CD14-positive monocyte (primary cell): ENCODE measurements around the gene FGF14. TPM values are rescaled to one million over a fixed set of nuclear protein-coding genes. Genes with fewer than 3 reads are reported as not detected.

ENCODE experiments used
- DNase-seq, 3 donors: peaks; one replicate each; pipeline ENCODE4 v3.0.0-alpha.2; 2011 to 2022
- H2AFZ ChIP-seq: 2 replicates; pipeline ENCODE4 v1.6.0; 2012; ENCODE audit warnings: mild to moderate bottlenecking, low read depth, low read length, inconsistent platforms; ENCODE audit not compliant: insufficient read depth, poor library complexity, severe bottlenecking
- H3K27ac ChIP-seq, 2 donors: 1 replicate in 1 of 2; 2 replicates in 1 of 2; pipeline ENCODE4 v1.5.1; 2012 to 2013; ENCODE audit warnings: low read length in 2 of 2, control low read depth in 1 of 2, inconsistent platforms in 1 of 2, low read depth in 1 of 2, mild to moderate bottlenecking in 1 of 2
- H3K27me3 ChIP-seq, 2 donors: one replicate each; pipeline versions ENCODE4 v1.6.0 to v1.6.1; 2011 to 2013; ENCODE audit warnings: low read length in 2 of 2; ENCODE audit not compliant: control insufficient read depth in 2 of 2, insufficient read depth in 2 of 2
- H3K36me3 ChIP-seq, 2 donors: replicated peaks in 1 of 2; 1 replicate in 1 of 2; 2 replicates in 1 of 2; pipeline versions ENCODE4 v1.5.1 to v1.6.1; 2012 to 2013; ENCODE audit warnings: low read length in 2 of 2, control low read depth in 1 of 2, inconsistent platforms in 1 of 2, mild to moderate bottlenecking in 1 of 2; ENCODE audit not compliant: insufficient read depth in 2 of 2, control insufficient read depth in 1 of 2
- H3K4me1 ChIP-seq, 2 donors: 1 replicate in 1 of 2; 2 replicates in 1 of 2; pipeline versions ENCODE4 v1.5.1 to v1.6.1; 2012 to 2013; ENCODE audit warnings: low read length in 2 of 2, control low read depth in 1 of 2, inconsistent platforms in 1 of 2, mild to moderate bottlenecking in 1 of 2, moderate library complexity in 1 of 2; ENCODE audit not compliant: insufficient read depth in 2 of 2, control insufficient read depth in 1 of 2
- H3K4me2 ChIP-seq: replicated peaks from 2 replicates; pipeline ENCODE3; 2012; ENCODE audit warnings: low read length, moderate library complexity, mild to moderate bottlenecking; ENCODE audit not compliant: poor library complexity, severe bottlenecking; ENCODE audit errors: extremely low read depth
- H3K4me3 ChIP-seq, 3 experiments: fragments of 200-600 bp in 1 of 3; sonication (generic) in 1 of 3; replicated peaks in 1 of 3; 1 replicate in 2 of 3; 2 replicates in 1 of 3; pipeline ENCODE4 v1.5.1; 2011 to 2013; ENCODE audit warnings: low read length in 3 of 3, mild to moderate bottlenecking in 3 of 3, control low read depth in 2 of 3, low read depth in 2 of 3, inconsistent platforms in 1 of 3, moderate library complexity in 1 of 3
- H3K79me2 ChIP-seq: 2 replicates; pipeline ENCODE4 v1.6.0; 2012; ENCODE audit warnings: mild to moderate bottlenecking, control low read depth, inconsistent platforms, low read length, moderate library complexity; ENCODE audit not compliant: insufficient read depth
- H3K9ac ChIP-seq: 2 replicates; pipeline ENCODE4 v1.6.0; 2017; ENCODE audit warnings: low read length, mild to moderate bottlenecking; ENCODE audit not compliant: insufficient read depth, poor library complexity, severe bottlenecking
- H3K9me3 ChIP-seq, 2 donors: replicated peaks in 1 of 2; 1 replicate in 1 of 2; 2 replicates in 1 of 2; pipeline versions ENCODE4 v1.5.1 to v1.6.1; 2012 to 2013; ENCODE audit warnings: low read length in 2 of 2, control low read depth in 1 of 2; ENCODE audit not compliant: control insufficient read depth in 1 of 2, insufficient read depth in 1 of 2
- H4K20me1 ChIP-seq: 2 replicates; pipeline ENCODE4 v1.6.0; 2012; ENCODE audit warnings: mild to moderate bottlenecking, low read length, control low read depth, moderate library complexity; ENCODE audit not compliant: insufficient read depth
- H3K27ac Mint-ChIP-seq, 7 donors: one replicate each; pipeline ENCODE4 v1.8.0; 2020; ENCODE audit warnings: mild to moderate bottlenecking in 7 of 7, mixed read lengths in 7 of 7, moderate library complexity in 6 of 7, inconsistent platforms in 2 of 7
- H3K27me3 Mint-ChIP-seq, 3 donors: one replicate each; pipeline ENCODE4 v1.8.0; 2021 to 2022; ENCODE audit warnings: low read depth in 3 of 3, mild to moderate bottlenecking in 3 of 3, mixed read lengths in 3 of 3, moderate library complexity in 3 of 3, inconsistent platforms in 1 of 3
- H3K36me3 Mint-ChIP-seq, 2 donors: one replicate each; pipeline ENCODE4 v1.8.0; 2020; ENCODE audit warnings: mixed read lengths in 2 of 2, inconsistent platforms in 1 of 2, mild to moderate bottlenecking in 1 of 2
- H3K4me1 Mint-ChIP-seq: one replicate; pipeline ENCODE4 v1.8.0; 2020; ENCODE audit warnings: mild to moderate bottlenecking, mixed read lengths
- H3K4me3 Mint-ChIP-seq, 2 donors: one replicate each; pipeline ENCODE4 v1.8.0; 2020; ENCODE audit warnings: mild to moderate bottlenecking in 2 of 2, mixed read lengths in 2 of 2, moderate library complexity in 1 of 2
- H3K9me3 Mint-ChIP-seq, 7 donors: one replicate each; pipeline ENCODE4 v1.8.0; 2020 to 2022; ENCODE audit warnings: mixed read lengths in 7 of 7, mild to moderate bottlenecking in 6 of 7, moderate library complexity in 6 of 7, inconsistent platforms in 2 of 7
- WGBS: methylation state at CpG from one replicate; pipeline ENCODE4 v1.1.5; 2013; ENCODE audit warnings: missing lambda C conversion rate; ENCODE audit not compliant: insufficient coverage; 5-methylcytosine and 5-hydroxymethylcytosine counted together
- intact Hi-C, 2 donors: fragments of 100-400 bp; cut with micrococcal nuclease; formaldehyde crosslinking; loops; one replicate each; pipeline versions ENCODE4 v1.15.0 to v1.15.1; 2023
- polyA plus RNA-seq, 3 donors: library from polyadenylated mRNA; depleted of rRNA in 1 of 3; unstranded in 2 of 3; stranded (reverse) in 1 of 3; fragments of 300-500 nt in 2 of 3; fragments of >200 nt in 1 of 3; fragmentation: Illumina TruSeq in 2 of 3; gene quantifications; 1 replicate in 2 of 3; 2 replicates in 1 of 3; pipeline ENCODE4 v1.2.3, GENCODE V29; 2012 to 2021
- TF ChIP-seq, protein P1 (sequence below): fragments of 200-600 bp; IDR thresholded peaks from one replicate; pipeline ENCODE4 v1.8.0; 2022; ENCODE audit warnings: antibody characterized with exemption, mild to moderate bottlenecking

FGF14 gene
- polyA plus RNA-seq, 3 donors: not detected

GRCh38 chr13:101959016-101959415 lies 442.8 kb downstream of the FGF14 start:
- Mint-ChIP-seq H3K36me3 (no peaks in the 10 kb centered on the region), H3K27ac (no peak overlapping the region), H3K4me1 (no peaks in the 10 kb centered on the region), H3K4me3 (no peak overlapping the region), H3K9me3 (peaks cover 0 to 3% (median 2%) of the 10 kb centered on the region in 7 donors), H3K27me3 (no peaks in the 10 kb centered on the region)
- DNase-seq: no peak
- no peaks in the 10 kb centered on the region for H3K27me3 ChIP-seq
- H3K4me2 ChIP-seq: no peak overlapping the region
- intact Hi-C loops: no loop called here
- H4K20me1 ChIP-seq: no peaks in the 10 kb centered on the region
- no peak overlapping the region for H3K9ac ChIP-seq
- no peaks in the 10 kb centered on the region for H3K79me2 ChIP-seq
- H3K36me3 ChIP-seq: no peaks in the 10 kb centered on the region
- no peaks in the 10 kb centered on the region for H3K9me3 ChIP-seq
- TF ChIP-seq, protein P1, sequence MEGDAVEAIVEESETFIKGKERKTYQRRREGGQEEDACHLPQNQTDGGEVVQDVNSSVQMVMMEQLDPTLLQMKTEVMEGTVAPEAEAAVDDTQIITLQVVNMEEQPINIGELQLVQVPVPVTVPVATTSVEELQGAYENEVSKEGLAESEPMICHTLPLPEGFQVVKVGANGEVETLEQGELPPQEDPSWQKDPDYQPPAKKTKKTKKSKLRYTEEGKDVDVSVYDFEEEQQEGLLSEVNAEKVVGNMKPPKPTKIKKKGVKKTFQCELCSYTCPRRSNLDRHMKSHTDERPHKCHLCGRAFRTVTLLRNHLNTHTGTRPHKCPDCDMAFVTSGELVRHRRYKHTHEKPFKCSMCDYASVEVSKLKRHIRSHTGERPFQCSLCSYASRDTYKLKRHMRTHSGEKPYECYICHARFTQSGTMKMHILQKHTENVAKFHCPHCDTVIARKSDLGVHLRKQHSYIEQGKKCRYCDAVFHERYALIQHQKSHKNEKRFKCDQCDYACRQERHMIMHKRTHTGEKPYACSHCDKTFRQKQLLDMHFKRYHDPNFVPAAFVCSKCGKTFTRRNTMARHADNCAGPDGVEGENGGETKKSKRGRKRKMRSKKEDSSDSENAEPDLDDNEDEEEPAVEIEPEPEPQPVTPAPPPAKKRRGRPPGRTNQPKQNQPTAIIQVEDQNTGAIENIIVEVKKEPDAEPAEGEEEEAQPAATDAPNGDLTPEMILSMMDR: no peak
- no peak overlapping the region for H3K27ac ChIP-seq
- no peak overlapping the region for H2AFZ ChIP-seq
- WGBS: no CpG with 5 or more reads among the region's 5 CpGs
- H3K4me3 ChIP-seq: no peak overlapping the region
- no peaks in the 10 kb centered on the region for H3K4me1 ChIP-seq

- no peaks in the 10 kb centered on the region for H3K27me3 ChIP-seq
- H3K4me2 ChIP-seq: no peak overlapping the region
- no peak overlapping the region for H3K9ac ChIP-seq
- no peaks in the 10 kb centered on the region for H3K27me3 Mint-ChIP-seq
- no peaks in the 10 kb centered on the region for H3K4me1 Mint-ChIP-seq
- H3K36me3 Mint-ChIP-seq: no peaks in the 10 kb centered on the region
- H3K27ac Mint-ChIP-seq: no peak overlapping the region
- H3K9me3 Mint-ChIP-seq: peaks cover 0 to 5% (median 0%) of the 10 kb centered on the region in 7 donors
- intact Hi-C loops: no loop called here
- H3K79me2 ChIP-seq: no peaks in the 10 kb centered on the region
- H2AFZ ChIP-seq: no peak overlapping the region
- H3K36me3 ChIP-seq: no peaks in the 10 kb centered on the region
- no peaks in the 10 kb centered on the region for H3K9me3 ChIP-seq
- H4K20me1 ChIP-seq: no peaks in the 10 kb centered on the region
- H3K27ac ChIP-seq: no peak overlapping the region
- no peaks in the 10 kb centered on the region for H3K4me1 ChIP-seq
- DNase-seq: no peak
- no peak overlapping the region for H3K4me3 Mint-ChIP-seq
- TF ChIP-seq, protein P1: no peak
- whole genome bisulfite sequencing: no CpG with 5 or more reads among the region's 3 CpGs
- no peak overlapping the region for H3K4me3 ChIP-seq
These were observed 446.1 kb downstream of the FGF14 start for GRCh38 chr13:101955764-101956163.
